OCI-LY3 (cell line): ENCODE measurements around the gene RBM12.

Experiments used
- EZH2phosphoT487 ChIP-seq: fragments of 200-600 bp; shearing (Covaris generic); IDR thresholded peaks from 2 replicates; pipeline ENCODE4 v1.6.1; 2018; ENCODE audit warnings: antibody characterized with exemption, mixed run types, low read depth
- TF ChIP-seq, protein P1 (sequence below): fragments of 200-600, 300-600 bp; sonication (generic); IDR thresholded peaks from 2 replicates; pipeline ENCODE4 v1.5.1; 2014; ENCODE audit warnings: antibody characterized with exemption, low read length, low read depth

DNA sequence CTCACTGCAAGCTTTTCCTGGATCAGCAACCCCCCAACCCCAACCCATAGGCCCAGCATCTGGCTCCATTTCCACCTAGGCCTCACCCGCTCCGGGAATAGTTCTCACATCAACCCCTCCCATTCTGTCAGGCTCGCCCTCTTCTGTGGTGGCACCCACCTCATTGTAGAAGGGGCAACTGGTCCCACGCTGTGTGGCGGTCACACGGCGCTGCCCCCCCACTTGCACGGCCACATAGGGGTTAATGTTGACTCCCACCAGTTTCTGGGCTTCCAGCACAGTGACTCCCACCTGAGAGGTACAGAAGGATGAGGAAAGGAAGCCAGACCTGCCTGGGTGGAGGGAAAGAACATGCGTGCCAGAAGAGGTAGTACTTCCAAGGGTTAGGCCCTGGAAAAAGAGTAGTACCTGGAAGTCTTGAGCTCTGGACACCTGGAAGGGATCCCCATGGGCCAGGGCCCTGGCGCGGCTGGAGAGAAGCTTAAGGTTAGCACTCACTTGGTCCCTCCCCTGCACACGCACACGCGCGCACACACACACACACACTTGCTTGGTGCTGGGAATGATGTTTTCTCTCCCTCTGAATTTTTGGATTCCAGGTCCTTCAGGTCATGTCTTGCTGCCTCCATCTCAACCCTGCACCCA, 61.7 kb downstream of the RBM12 start:
- TF ChIP-seq, protein P1, sequence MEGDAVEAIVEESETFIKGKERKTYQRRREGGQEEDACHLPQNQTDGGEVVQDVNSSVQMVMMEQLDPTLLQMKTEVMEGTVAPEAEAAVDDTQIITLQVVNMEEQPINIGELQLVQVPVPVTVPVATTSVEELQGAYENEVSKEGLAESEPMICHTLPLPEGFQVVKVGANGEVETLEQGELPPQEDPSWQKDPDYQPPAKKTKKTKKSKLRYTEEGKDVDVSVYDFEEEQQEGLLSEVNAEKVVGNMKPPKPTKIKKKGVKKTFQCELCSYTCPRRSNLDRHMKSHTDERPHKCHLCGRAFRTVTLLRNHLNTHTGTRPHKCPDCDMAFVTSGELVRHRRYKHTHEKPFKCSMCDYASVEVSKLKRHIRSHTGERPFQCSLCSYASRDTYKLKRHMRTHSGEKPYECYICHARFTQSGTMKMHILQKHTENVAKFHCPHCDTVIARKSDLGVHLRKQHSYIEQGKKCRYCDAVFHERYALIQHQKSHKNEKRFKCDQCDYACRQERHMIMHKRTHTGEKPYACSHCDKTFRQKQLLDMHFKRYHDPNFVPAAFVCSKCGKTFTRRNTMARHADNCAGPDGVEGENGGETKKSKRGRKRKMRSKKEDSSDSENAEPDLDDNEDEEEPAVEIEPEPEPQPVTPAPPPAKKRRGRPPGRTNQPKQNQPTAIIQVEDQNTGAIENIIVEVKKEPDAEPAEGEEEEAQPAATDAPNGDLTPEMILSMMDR, result no peak
- TF ChIP-seq EZH2phosphoT487, result no peak
